GM12875 (cell line): Measurements from ENCODE around the gene ALDH1A1.

Experiments used
- H3K4me3 ChIP-seq: one replicate; pipeline ENCODE4 v1.5.1; 2011; ENCODE audit warnings: low read depth, low read length, control low read depth
- TF ChIP-seq, protein P1 (sequence below): IDR thresholded peaks from 2 replicates; pipeline ENCODE4 v1.5.1; 2011; ENCODE audit warnings: low read depth, mild to moderate bottlenecking, control low read depth, inconsistent platforms, low read length, moderate library complexity, borderline replicate concordance; ENCODE audit not compliant: insufficient read depth

The ALDH1A1 gene

GRCh38 chr9:72888067-72888466, 64.8 kb downstream of the ALDH1A1 start:
- no peak overlapping the region for H3K4me3 ChIP-seq
- TF ChIP-seq, protein P1, sequence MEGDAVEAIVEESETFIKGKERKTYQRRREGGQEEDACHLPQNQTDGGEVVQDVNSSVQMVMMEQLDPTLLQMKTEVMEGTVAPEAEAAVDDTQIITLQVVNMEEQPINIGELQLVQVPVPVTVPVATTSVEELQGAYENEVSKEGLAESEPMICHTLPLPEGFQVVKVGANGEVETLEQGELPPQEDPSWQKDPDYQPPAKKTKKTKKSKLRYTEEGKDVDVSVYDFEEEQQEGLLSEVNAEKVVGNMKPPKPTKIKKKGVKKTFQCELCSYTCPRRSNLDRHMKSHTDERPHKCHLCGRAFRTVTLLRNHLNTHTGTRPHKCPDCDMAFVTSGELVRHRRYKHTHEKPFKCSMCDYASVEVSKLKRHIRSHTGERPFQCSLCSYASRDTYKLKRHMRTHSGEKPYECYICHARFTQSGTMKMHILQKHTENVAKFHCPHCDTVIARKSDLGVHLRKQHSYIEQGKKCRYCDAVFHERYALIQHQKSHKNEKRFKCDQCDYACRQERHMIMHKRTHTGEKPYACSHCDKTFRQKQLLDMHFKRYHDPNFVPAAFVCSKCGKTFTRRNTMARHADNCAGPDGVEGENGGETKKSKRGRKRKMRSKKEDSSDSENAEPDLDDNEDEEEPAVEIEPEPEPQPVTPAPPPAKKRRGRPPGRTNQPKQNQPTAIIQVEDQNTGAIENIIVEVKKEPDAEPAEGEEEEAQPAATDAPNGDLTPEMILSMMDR = no peak

- H3K4me3 ChIP-seq = no peak overlapping the region
- TF ChIP-seq, protein P1 = no peak
Measured at GRCh38 chr9:72886386-72886785, 66.5 kb downstream of the ALDH1A1 start.

DNA sequence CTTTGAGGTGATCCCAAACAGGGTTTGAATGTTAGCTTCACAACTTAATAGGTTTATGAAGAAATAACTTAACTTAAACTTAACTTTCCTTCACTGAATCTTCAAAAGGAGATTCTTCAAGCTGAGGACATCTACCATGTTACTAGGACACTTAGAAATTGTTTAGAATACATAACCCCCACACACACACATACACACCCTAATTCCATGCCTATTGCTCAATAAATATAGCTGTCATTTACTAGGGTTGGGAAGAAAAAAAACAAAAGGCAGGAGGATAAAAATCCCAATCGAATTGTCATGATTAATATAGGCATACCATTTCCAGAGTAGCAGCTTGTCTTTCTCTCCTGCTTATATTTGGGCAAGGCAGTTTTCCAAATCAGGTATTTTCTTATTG, 68.3 kb downstream of the ALDH1A1 start:
- TF ChIP-seq, protein P1 = no peak
- no peak overlapping the region for H3K4me3 ChIP-seq

GRCh38 chr9:72883875-72884274, 69.0 kb downstream of the ALDH1A1 start:
- TF ChIP-seq, protein P1 = no peak
- no peak overlapping the region for H3K4me3 ChIP-seq

- TF ChIP-seq, protein P1 = no peak
- no peak overlapping the region for H3K4me3 ChIP-seq
Measured at GRCh38 chr9:72882117-72882775, 70.6 kb downstream of the ALDH1A1 start.

GRCh38 chr9:72880821-72881220, 72.0 kb downstream of the ALDH1A1 start:
- TF ChIP-seq, protein P1 = no peak
- H3K4me3 ChIP-seq = no peak overlapping the region

GRCh38 chr9:72875221-72875620, 77.6 kb downstream of the ALDH1A1 start:
- H3K4me3 ChIP-seq = no peak overlapping the region
- TF ChIP-seq, protein P1 = no peak
